Karpas-422 (cell line): Measurements from ENCODE around the gene SLC27A4. TPM values are rescaled to one million over a fixed set of nuclear protein-coding genes. Genes with fewer than 3 reads are reported as not detected.

Experiments used
- DNase-seq: peaks from one replicate; pipeline ENCODE4 v3.0.0-alpha.2; 2015
- H2AFZ ChIP-seq: fragments of 200-600 bp; sonication (generic); 2 replicates; pipeline ENCODE4 v1.6.1; 2014; ENCODE audit warnings: antibody characterized with exemption, low read length, mixed read lengths
- H3K27ac ChIP-seq: fragments of 200-600 bp; sonication (generic); 2 replicates; pipeline ENCODE4 v1.5.1; 2014; ENCODE audit warnings: mild to moderate bottlenecking, low read length, moderate library complexity
- H3K27me3 ChIP-seq: fragments of 200-600 bp; sonication (generic); 2 replicates; pipeline ENCODE4 v1.6.1; 2014; ENCODE audit warnings: low read length, mixed read lengths
- H3K36me3 ChIP-seq: fragments of 200-600 bp; sonication (generic); 2 replicates; pipeline ENCODE4 v1.6.1; 2014; ENCODE audit warnings: low read length, mixed read lengths; ENCODE audit not compliant: insufficient read depth
- H3K4me1 ChIP-seq: fragments of 200-600 bp; sonication (generic); 2 replicates; pipeline ENCODE4 v1.6.1; 2014; ENCODE audit warnings: mild to moderate bottlenecking, low read length, mixed read lengths
- H3K4me2 ChIP-seq: fragments of 200-600 bp; sonication (generic); 2 replicates; pipeline ENCODE4 v1.6.1; 2014; ENCODE audit warnings: low read length, low read depth, mild to moderate bottlenecking; ENCODE audit not compliant: poor library complexity, severe bottlenecking
- H3K4me3 ChIP-seq: fragments of 200-600 bp; sonication (generic); 2 replicates; pipeline ENCODE4 v1.5.1; 2014; ENCODE audit warnings: mild to moderate bottlenecking, antibody characterized with exemption, low read length, mixed read lengths
- H3K79me2 ChIP-seq: fragments of 200-600 bp; sonication (generic); 2 replicates; pipeline ENCODE4 v1.6.1; 2014; ENCODE audit warnings: mild to moderate bottlenecking, low read length, mixed read lengths
- H3K9ac ChIP-seq: fragments of 200-600 bp; sonication (generic); 2 replicates; pipeline ENCODE4 v1.6.0; 2014; ENCODE audit warnings: low read length
- H3K9me2 ChIP-seq: fragments of 200-600 bp; sonication (generic), shearing (Covaris generic); replicated peaks from 2 replicates; pipeline ENCODE4 v1.6.0; 2014; ENCODE audit warnings: mild to moderate bottlenecking, low read length, moderate library complexity; ENCODE audit not compliant: insufficient read depth
- H3K9me3 ChIP-seq: fragments of 300-700, 200-600 bp; sonication (generic); 2 replicates; pipeline ENCODE4 v1.6.1; 2014; ENCODE audit warnings: low read length, mixed read lengths
- H4K20me1 ChIP-seq: fragments of 200-600 bp; sonication (generic); 2 replicates; pipeline ENCODE4 v1.6.1; 2014; ENCODE audit warnings: mild to moderate bottlenecking, antibody characterized with exemption, low read length, low read depth; ENCODE audit not compliant: insufficient read depth
- total RNA-seq: library from RNA; depleted of rRNA; stranded (reverse); fragments of >200 nt; shearing (Covaris generic); gene quantifications from 2 replicates; pipeline ENCODE4 v1.2.3, GENCODE V29; 2014; ENCODE audit warnings: low replicate concordance

Gene SLC27A4
- total RNA-seq, 1 experiment from 2014 or later, result 18.5 TPM

DNA sequence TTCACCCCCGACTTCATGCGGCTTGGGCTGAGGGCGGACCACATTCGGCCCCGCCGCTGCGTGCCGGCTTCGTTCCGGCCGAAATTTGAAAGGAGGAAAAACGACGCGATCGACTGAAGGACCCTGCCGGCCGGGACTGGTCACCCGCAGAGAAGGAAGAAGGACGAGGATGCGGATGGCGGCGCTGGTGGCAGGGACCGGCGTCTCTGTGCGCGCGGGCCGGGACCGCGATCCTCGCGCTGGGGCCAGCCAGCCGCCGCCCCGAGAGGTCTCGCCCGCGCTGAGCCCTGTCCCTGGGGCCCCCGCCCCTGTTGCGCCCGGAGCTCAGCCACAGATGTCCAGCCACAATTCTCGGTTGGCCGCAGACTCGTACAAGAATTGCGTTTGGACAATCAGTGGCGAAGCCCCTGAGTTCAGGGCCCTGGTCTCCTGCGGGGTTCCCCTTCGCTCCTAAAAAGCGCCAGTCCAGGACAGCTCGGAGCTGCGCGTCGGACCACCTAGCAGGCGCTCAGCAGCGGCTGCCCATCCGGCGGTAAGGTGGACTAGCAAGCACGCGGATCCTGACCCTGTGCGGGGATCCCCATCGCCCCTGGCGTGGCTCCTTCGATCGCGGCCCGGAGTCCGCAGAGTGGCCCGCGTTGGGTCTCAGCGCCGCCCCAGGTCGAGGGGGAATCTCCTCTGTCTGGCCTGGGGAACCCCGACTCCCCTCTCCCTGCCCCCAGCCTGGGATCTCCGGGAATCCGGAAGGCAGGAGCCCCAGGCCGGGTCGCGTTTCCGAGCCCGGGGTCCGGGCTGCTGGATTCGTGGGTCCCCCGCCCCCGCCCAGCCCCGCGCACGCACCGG is 52.2 kb downstream of the SLC27A4 start:
- Histone ChIP-seq H3K27me3 (no peaks in the 10 kb centered on the region), H3K4me2 (no peak overlapping the region), H3K36me3 (no peaks in the 10 kb centered on the region), H3K9ac (no peak overlapping the region), H4K20me1 (no peaks in the 10 kb centered on the region), H3K4me1 (no peaks in the 10 kb centered on the region), H3K9me2 (no peaks in the 10 kb centered on the region), H3K27ac (no peak overlapping the region), H3K9me3 (no peaks in the 10 kb centered on the region), H3K4me3 (no peak overlapping the region), H3K79me2 (no peaks in the 10 kb centered on the region), H2AFZ (no peak overlapping the region)
- no peak for DNase-seq

- H2AFZ ChIP-seq, result no peak overlapping the region
- H4K20me1 ChIP-seq, result no peaks in the 10 kb centered on the region
- H3K27ac ChIP-seq, result no peak overlapping the region
- no peak overlapping the region for H3K4me2 ChIP-seq
- no peaks in the 10 kb centered on the region for H3K27me3 ChIP-seq
- H3K4me1 ChIP-seq, result no peaks in the 10 kb centered on the region
- DNase-seq, result no peak
- no peak overlapping the region for H3K9ac ChIP-seq
- no peak overlapping the region for H3K4me3 ChIP-seq
- no peaks in the 10 kb centered on the region for H3K79me2 ChIP-seq
- H3K36me3 ChIP-seq, result no peaks in the 10 kb centered on the region
- H3K9me3 ChIP-seq, result no peaks in the 10 kb centered on the region
- no peaks in the 10 kb centered on the region for H3K9me2 ChIP-seq
Observed at GRCh38 chr9:128393145-128393775, 52.9 kb downstream of the SLC27A4 start.

DNA sequence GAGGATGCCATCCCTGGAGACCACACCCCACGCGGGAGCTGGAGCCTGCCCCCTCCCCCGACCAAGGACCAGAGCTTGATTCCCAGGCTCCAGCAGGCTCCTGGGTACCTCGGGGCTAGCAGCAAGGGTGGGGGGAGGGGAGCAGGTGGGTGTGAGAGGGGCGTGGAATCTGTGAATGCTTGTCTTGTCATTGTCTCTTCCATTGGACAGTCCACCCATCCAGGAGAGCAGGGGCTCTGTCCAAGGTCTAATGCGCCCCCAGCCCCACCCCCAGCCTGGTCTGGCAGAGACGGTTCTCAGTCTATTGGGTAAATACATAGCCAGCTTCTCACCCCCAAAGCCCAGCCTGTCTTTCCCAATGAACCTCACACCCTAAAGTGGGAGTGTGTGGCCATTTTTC is 53.6 kb downstream of the SLC27A4 start:
- Histone ChIP-seq H3K4me1 (no peaks in the 10 kb centered on the region), H2AFZ (no peak overlapping the region), H3K4me3 (no peak overlapping the region), H3K9me3 (no peaks in the 10 kb centered on the region), H4K20me1 (no peaks in the 10 kb centered on the region), H3K9ac (no peak overlapping the region), H3K27me3 (no peaks in the 10 kb centered on the region), H3K79me2 (no peaks in the 10 kb centered on the region), H3K36me3 (no peaks in the 10 kb centered on the region), H3K4me2 (no peak overlapping the region), H3K9me2 (no peaks in the 10 kb centered on the region), H3K27ac (no peak overlapping the region)
- no peak for DNase-seq

- H3K9ac ChIP-seq, result no peak overlapping the region
- H3K79me2 ChIP-seq, result no peaks in the 10 kb centered on the region
- no peak overlapping the region for H3K4me2 ChIP-seq
Observed at GRCh38 chr9:128394379-128395168, 54.2 kb downstream of the SLC27A4 start.

GRCh38 chr9:128396970-128397613 is 56.8 kb downstream of the SLC27A4 start:
- Histone ChIP-seq H3K79me2 (no peaks in the 10 kb centered on the region), H3K9me2 (no peaks in the 10 kb centered on the region), H4K20me1 (no peaks in the 10 kb centered on the region), H2AFZ (no peak overlapping the region), H3K27me3 (no peaks in the 10 kb centered on the region), H3K4me3 (no peak overlapping the region), H3K27ac (no peak overlapping the region), H3K4me1 (no peaks in the 10 kb centered on the region), H3K9ac (no peak overlapping the region), H3K4me2 (no peak overlapping the region), H3K36me3 (no peaks in the 10 kb centered on the region), H3K9me3 (no peaks in the 10 kb centered on the region)
- no peak for DNase-seq

More at GRCh38 chr9:128394379-128395168, 54.2 kb downstream of the SLC27A4 start:
- DNase-seq, result no peak
- Histone ChIP-seq H2AFZ (no peak overlapping the region), H3K9me3 (no peaks in the 10 kb centered on the region), H3K9me2 (no peaks in the 10 kb centered on the region), H3K4me1 (no peaks in the 10 kb centered on the region), H3K27me3 (no peaks in the 10 kb centered on the region), H3K27ac (no peak overlapping the region), H3K36me3 (no peaks in the 10 kb centered on the region), H4K20me1 (no peaks in the 10 kb centered on the region), H3K4me3 (no peak overlapping the region)

- Histone ChIP-seq H3K27ac (no peak overlapping the region), H3K4me3 (no peak overlapping the region), H3K36me3 (no peaks in the 10 kb centered on the region), H2AFZ (no peak overlapping the region), H3K9me3 (no peaks in the 10 kb centered on the region), H3K9me2 (no peaks in the 10 kb centered on the region), H3K27me3 (no peaks in the 10 kb centered on the region), H4K20me1 (no peaks in the 10 kb centered on the region), H3K9ac (no peak overlapping the region), H3K4me1 (no peaks in the 10 kb centered on the region), H3K79me2 (no peaks in the 10 kb centered on the region), H3K4me2 (no peak overlapping the region)
- no peak for DNase-seq
Observed at GRCh38 chr9:128397831-128398230, 57.5 kb downstream of the SLC27A4 start.

- Histone ChIP-seq H3K27me3 (no peaks in the 10 kb centered on the region), H2AFZ (no peak overlapping the region), H3K4me3 (no peak overlapping the region), H3K4me2 (no peak overlapping the region), H3K4me1 (no peaks in the 10 kb centered on the region), H3K27ac (no peak overlapping the region), H3K9me3 (no peaks in the 10 kb centered on the region), H3K36me3 (no peaks in the 10 kb centered on the region), H3K9me2 (no peaks in the 10 kb centered on the region), H4K20me1 (no peaks in the 10 kb centered on the region), H3K9ac (no peak overlapping the region), H3K79me2 (no peaks in the 10 kb centered on the region)
- DNase-seq, result no peak
Observed at GRCh38 chr9:128399861-128400260, 59.5 kb downstream of the SLC27A4 start.

- Histone ChIP-seq H3K4me1 (no peaks in the 10 kb centered on the region), H3K4me3 (no peak overlapping the region), H3K79me2 (no peaks in the 10 kb centered on the region), H3K9ac (no peak overlapping the region), H4K20me1 (no peaks in the 10 kb centered on the region), H3K27me3 (no peaks in the 10 kb centered on the region), H3K36me3 (no peaks in the 10 kb centered on the region), H3K4me2 (no peak overlapping the region), H2AFZ (no peak overlapping the region), H3K9me2 (no peaks in the 10 kb centered on the region), H3K9me3 (no peaks in the 10 kb centered on the region), H3K27ac (no peak overlapping the region)
- no peak for DNase-seq
Observed at GRCh38 chr9:128404560-128404959, 64.2 kb downstream of the SLC27A4 start.
